ENCODE data around the gene ZDHHC3.

ZDHHC3 gene

GRCh38 chr3:44892689-44893088 is 83.3 kb downstream of the ZDHHC3 start:
- DNase-seq (ENCODE audit: low spot score): no peak

GRCh38 chr3:44890852-44891251 is 85.1 kb downstream of the ZDHHC3 start:
- no peak for DNase-seq (ENCODE audit: low spot score)

GRCh38 chr3:44890258-44890657 is 85.7 kb downstream of the ZDHHC3 start:
- DNase-seq (ENCODE audit: low spot score): peak; percentile 52

GRCh38 chr3:44887101-44887500 is 88.9 kb downstream of the ZDHHC3 start:
- DNase-seq (ENCODE audit: low spot score): no peak

GRCh38 chr3:44886561-44886960 is 89.4 kb downstream of the ZDHHC3 start:
- DNase-seq (ENCODE audit: low spot score): no peak

- no peak for DNase-seq (ENCODE audit: low spot score)
Measured at GRCh38 chr3:44885618-44886017, 90.4 kb downstream of the ZDHHC3 start.

- no peak for DNase-seq (ENCODE audit: low spot score)
Measured at GRCh38 chr3:44883999-44884431, 92.0 kb downstream of the ZDHHC3 start.

- DNase-seq (ENCODE audit: low spot score): no peak
Measured at GRCh38 chr3:44883213-44883955, 92.6 kb downstream of the ZDHHC3 start.

- no peak for DNase-seq (ENCODE audit: low spot score)
Measured at GRCh38 chr3:44880284-44880683, 95.7 kb downstream of the ZDHHC3 start.

- no peak for DNase-seq (ENCODE audit: low spot score)
Measured at GRCh38 chr3:44877333-44877732, 98.6 kb downstream of the ZDHHC3 start.

GRCh38 chr3:44875596-44875995 is 100.4 kb downstream of the ZDHHC3 start:
- no peak for DNase-seq (ENCODE audit: low spot score)

Measured in ecto neural progenitor cell (in vitro differentiated cells).